HG02678 (cell line): ENCODE results near the gene ASXL2.
"Not testable (repeated sequence)": the region's sequence is repeated elsewhere in the genome, so short reads cannot be mapped to it uniquely, and the experiment has no call there.

Experiments
- ATAC-seq: cut with Tn5 transposase; IDR thresholded peaks from one replicate; pipeline ENCODE4 v1.9.1; 2021; ENCODE audit warnings: mild to moderate bottlenecking, moderate library complexity; ENCODE audit not compliant: unreplicated experiment

ASXL2 gene

GRCh38 chr2:25894135-25894830, 16.0 kb upstream of the ASXL2 start:
- ATAC-seq, result no peak

GRCh38 chr2:25891672-25892071, 13.4 kb upstream of the ASXL2 start:
- ATAC-seq, result no peak

GRCh38 chr2:25887624-25888242, 9.4 kb upstream of the ASXL2 start:
- ATAC-seq, result no peak

- ATAC-seq, result no peak
Measured at GRCh38 chr2:25885933-25886332, 7.6 kb upstream of the ASXL2 start.

- no peak for ATAC-seq
Measured at GRCh38 chr2:25881764-25882163, 3.5 kb upstream of the ASXL2 start.

- no peak for ATAC-seq
Measured at GRCh38 chr2:25879133-25879730, 945 bp upstream of the ASXL2 start.

- peak; percentile 45 for ATAC-seq
Measured at GRCh38 chr2:25877431-25878360, 591 bp downstream of the ASXL2 start.

GRCh38 chr2:25872134-25872533, 6.2 kb downstream of the ASXL2 start:
- no peak for ATAC-seq

- no peak for ATAC-seq
Measured at GRCh38 chr2:25867396-25868003, 10.8 kb downstream of the ASXL2 start.

GRCh38 chr2:25856377-25856776, 21.9 kb downstream of the ASXL2 start:
- no peak for ATAC-seq

- no peak for ATAC-seq
Measured at GRCh38 chr2:25855065-25855464, 23.2 kb downstream of the ASXL2 start.

GRCh38 chr2:25854613-25855012, 23.7 kb downstream of the ASXL2 start:
- no peak for ATAC-seq

- ATAC-seq, result no peak
Measured at GRCh38 chr2:25853038-25853638, 25.1 kb downstream of the ASXL2 start.

GRCh38 chr2:25851740-25852503, 26.4 kb downstream of the ASXL2 start:
- ATAC-seq, result peak; percentile 75

- ATAC-seq, result not testable (repeated sequence)
Measured at GRCh38 chr2:25850400-25850799, 27.9 kb downstream of the ASXL2 start.

GRCh38 chr2:25849350-25849749, 28.9 kb downstream of the ASXL2 start:
- not testable (repeated sequence) for ATAC-seq

- ATAC-seq, result no peak
Measured at GRCh38 chr2:25845843-25846505, 32.3 kb downstream of the ASXL2 start.

GRCh38 chr2:25844089-25844488, 34.2 kb downstream of the ASXL2 start:
- ATAC-seq, result no peak

- ATAC-seq, result no peak
Measured at GRCh38 chr2:25842155-25842554, 36.1 kb downstream of the ASXL2 start.
